Transverse colon (tissue), 4 donors: ENCODE data around the gene NAA80. TPM values are rescaled to one million over a fixed set of nuclear protein-coding genes. Genes with fewer than 3 reads are reported as not detected.

ENCODE experiments used
- DNase-seq: peaks from one replicate; pipeline ENCODE4 v3.0.0-alpha.2; 2019
- H3K27ac ChIP-seq, 4 donors: fragments of 200-600 bp; sonication (generic); 2 replicates each; pipeline ENCODE4 v1.5.1; 2016 to 2018; ENCODE audit warnings: inconsistent platforms in 4 of 4
- H3K27me3 ChIP-seq: fragments of 200-600 bp; sonication (generic); 2 replicates; pipeline ENCODE4 v1.5.1; 2017; ENCODE audit warnings: inconsistent platforms
- H3K36me3 ChIP-seq, 4 donors: fragments of 200-600 bp; sonication (generic); 2 replicates each; pipeline ENCODE4 v1.5.1; 2017 to 2019; ENCODE audit warnings: inconsistent platforms in 4 of 4
- H3K4me1 ChIP-seq, 4 donors: fragments of 200-600 bp; sonication (generic); 2 replicates each; pipeline ENCODE4 v1.5.1; 2017 to 2020; ENCODE audit warnings: inconsistent platforms in 4 of 4
- H3K4me3 ChIP-seq, 4 donors: fragments of 200-600 bp; sonication (generic); 1 replicate in 1 of 4; 2 replicates in 3 of 4; pipeline versions ENCODE4 v1.5.1 to v1.6.1; 2017 to 2019; ENCODE audit warnings: inconsistent platforms in 4 of 4
- H3K9me3 ChIP-seq, 2 donors: fragments of 200-600 bp; sonication (generic); 2 replicates each; pipeline ENCODE4 v1.5.1; 2017 to 2019; ENCODE audit warnings: inconsistent platforms in 2 of 2
- EP300 ChIP-seq: sonication (generic); formaldehyde crosslinking; IDR thresholded peaks from one replicate; pipeline ENCODE4 v1.6.1; 2017; ENCODE audit warnings: antibody characterized with exemption, low read depth
- POLR2A ChIP-seq: fragments of 450-650 bp; IDR thresholded peaks from one replicate; pipeline ENCODE4 v1.6.1; 2016; ENCODE audit warnings: antibody characterized with exemption, mild to moderate bottlenecking, moderate library complexity
- POLR2AphosphoS5 ChIP-seq, 3 donors: sonication (generic); formaldehyde crosslinking; IDR thresholded peaks; one replicate each; pipeline ENCODE4 v1.6.1; 2016; ENCODE audit warnings: antibody characterized with exemption in 3 of 3
- whole genome bisulfite sequencing, 2 donors: methylation state at CpG; one replicate each; pipeline ENCODE4 v1.1.5; 2018; ENCODE audit warnings: low coverage in 1 of 2; 5-methylcytosine and 5-hydroxymethylcytosine counted together
- in situ Hi-C, 4 donors: fragments of 200-750 bp; cut with MboI; loops; one replicate each; pipeline versions ENCODE4 v1.15.0 to v1.15.1; 2017; ENCODE audit warnings: low sequenced_read_pairs in 3 of 4, low pct_ligation_motif_present in 1 of 4, low pct_unique_long_range_greater_than_20kb in 1 of 4
- intact Hi-C: fragments of 100-400 bp; cut with DNase I; formaldehyde crosslinking; loops from one replicate; pipeline ENCODE4 v1.15.1; 2023; ENCODE audit warnings: low total_unique reads
- total RNA-seq, 4 donors: library from RNA; depleted of rRNA; stranded (reverse); fragments of >200 nt; gene quantifications; one replicate each; pipeline ENCODE4 v1.1.0, GENCODE V29; 2016
- TF ChIP-seq, protein P1 (sequence below), 5 experiments: fragments of 200-600 bp in 3 of 5; fragments of 450-650 bp in 2 of 5; sonication (generic) in 3 of 5; IDR thresholded peaks; 1 replicate in 2 of 5; 2 replicates in 3 of 5; pipeline ENCODE4 v1.5.1; 2016 to 2017; ENCODE audit warnings: antibody characterized with exemption in 5 of 5, inconsistent platforms in 3 of 5, mild to moderate bottlenecking in 2 of 5, moderate library complexity in 1 of 5

NAA80 gene
- total RNA-seq, 4 donors from 2014 or later = 5.2 to 13.0 (median 7.8) TPM

DNA sequence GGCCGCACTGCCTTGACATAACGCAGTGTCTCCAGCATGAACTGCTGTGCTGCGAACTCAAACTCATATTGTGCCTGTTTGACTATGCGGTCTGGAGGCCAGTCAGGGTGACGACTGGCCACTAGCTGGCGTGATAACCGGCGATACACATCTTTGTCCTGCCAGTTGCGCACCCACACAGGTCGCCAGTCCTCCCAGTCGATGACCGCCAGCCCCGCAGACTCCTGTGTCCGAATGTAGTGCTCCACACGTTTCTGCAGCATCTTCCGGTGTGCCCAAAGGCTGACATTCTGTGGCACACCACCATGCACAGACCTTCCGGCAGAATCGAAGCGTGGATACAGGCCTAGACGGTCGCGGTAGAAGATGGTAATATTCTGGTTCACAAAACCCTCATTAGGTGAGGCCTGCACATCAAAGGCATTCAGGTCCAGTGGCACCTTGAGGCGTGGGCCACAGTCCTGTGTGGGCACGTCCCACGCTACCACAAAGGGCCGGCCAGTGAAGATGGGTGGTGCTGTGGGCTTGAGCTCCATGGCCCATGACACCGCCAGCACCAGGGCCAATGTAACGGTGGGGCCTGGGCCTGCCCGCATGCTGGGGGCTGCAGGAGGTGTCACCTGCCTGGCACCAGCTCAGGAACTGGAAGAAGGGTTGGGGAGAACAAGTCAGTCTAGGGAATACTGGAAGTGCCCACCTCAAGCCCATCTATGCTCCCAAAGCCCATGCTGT lies 20.9 kb upstream of the NAA80 start:
- 89% methylated on average over 27 of the region's 29 CpGs; no CpG with 5 or more reads in 1 of the 2 donors for WGBS, 2 donors
- Histone ChIP-seq H3K27me3 (no peaks in the 10 kb centered on the region), H3K36me3 (no peaks in the 10 kb centered on the region), H3K4me3 (peak overlapping the region; percentile 67 to 76 (median 74)), H3K4me1 (peaks cover 35 to 69% (median 60%) of the 10 kb centered on the region in 4 donors), H3K9me3 (no peaks in the 10 kb centered on the region), H3K27ac (peak overlapping the region; percentile 92 to 94 (median 92))
- no peak for DNase-seq
- no peak for TF ChIP-seq POLR2AphosphoS5 (IDR thresholded peaks at IDR 0.05)
- TF ChIP-seq, protein P1, sequence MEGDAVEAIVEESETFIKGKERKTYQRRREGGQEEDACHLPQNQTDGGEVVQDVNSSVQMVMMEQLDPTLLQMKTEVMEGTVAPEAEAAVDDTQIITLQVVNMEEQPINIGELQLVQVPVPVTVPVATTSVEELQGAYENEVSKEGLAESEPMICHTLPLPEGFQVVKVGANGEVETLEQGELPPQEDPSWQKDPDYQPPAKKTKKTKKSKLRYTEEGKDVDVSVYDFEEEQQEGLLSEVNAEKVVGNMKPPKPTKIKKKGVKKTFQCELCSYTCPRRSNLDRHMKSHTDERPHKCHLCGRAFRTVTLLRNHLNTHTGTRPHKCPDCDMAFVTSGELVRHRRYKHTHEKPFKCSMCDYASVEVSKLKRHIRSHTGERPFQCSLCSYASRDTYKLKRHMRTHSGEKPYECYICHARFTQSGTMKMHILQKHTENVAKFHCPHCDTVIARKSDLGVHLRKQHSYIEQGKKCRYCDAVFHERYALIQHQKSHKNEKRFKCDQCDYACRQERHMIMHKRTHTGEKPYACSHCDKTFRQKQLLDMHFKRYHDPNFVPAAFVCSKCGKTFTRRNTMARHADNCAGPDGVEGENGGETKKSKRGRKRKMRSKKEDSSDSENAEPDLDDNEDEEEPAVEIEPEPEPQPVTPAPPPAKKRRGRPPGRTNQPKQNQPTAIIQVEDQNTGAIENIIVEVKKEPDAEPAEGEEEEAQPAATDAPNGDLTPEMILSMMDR (IDR thresholded peaks at IDR 0.05) = no peak
- TF ChIP-seq EP300 = no peak
- TF ChIP-seq POLR2A = no peak
- in situ Hi-C loops (no loop called here), intact Hi-C loops (no loop called here)

DNA sequence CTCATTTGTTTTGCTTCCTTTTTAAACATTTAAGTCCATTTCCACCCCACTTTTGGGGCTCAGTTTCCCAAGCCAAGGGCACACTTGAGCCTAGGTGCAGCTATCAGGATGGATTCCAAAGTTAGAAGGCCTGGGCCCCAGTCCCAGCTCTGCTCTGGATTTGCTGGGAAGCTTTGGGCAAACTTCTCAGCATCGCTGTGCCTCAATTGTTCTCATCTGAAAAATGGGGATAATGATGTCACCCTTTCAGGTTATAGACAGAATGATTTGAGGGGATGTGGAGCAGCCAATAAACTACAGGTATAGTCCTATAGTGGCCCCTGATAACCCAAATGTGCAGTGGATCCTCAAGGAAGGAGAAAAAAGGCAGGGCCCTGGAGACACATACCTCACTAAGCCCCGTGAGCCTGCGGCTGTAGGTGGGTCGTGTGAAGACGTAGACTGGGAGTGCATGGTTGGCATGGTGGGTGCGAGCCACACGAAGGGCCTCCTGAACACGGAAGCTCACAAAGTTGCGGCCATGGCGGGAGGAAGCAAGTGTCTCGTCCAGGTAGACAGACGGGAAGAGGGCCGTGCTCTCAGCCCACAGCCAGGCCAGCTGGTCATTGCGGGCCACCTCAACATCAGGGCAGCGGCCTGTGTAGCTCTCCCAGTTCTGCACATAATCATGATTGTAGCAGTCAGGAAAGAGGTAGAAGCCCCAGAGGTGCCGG lies 20.1 kb upstream of the NAA80 start:
- in situ Hi-C loops = no loop called here
- TF ChIP-seq EP300 = no peak
- no peak for TF ChIP-seq POLR2AphosphoS5 (IDR thresholded peaks at IDR 0.05)
- TF ChIP-seq POLR2A = no peak
- TF ChIP-seq, protein P1 (IDR thresholded peaks at IDR 0.05) = no peak
- peak overlapping the region in 1 of 4 donors; percentile 5 for H3K4me3 ChIP-seq

DNA sequence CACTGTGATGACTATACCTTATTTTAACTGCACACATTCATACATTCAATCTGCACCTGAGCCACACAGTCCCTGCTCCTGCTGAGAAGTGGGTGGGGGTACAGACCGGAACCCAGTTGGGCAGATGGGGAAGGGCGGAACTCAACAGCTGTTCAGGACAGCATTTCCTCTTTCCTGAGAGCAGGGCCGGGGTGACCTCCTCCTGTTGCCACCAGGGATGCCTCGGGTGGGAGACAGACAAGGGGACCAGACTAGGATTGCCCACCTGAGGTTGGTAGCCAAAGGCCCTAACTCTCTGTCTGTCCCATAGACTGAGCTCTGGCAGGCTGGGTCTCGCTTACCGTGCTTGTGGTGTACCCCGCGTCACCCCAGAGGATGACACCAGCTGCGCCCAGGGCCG lies 19.4 kb upstream of the NAA80 start:
- no peak for TF ChIP-seq POLR2AphosphoS5 (IDR thresholded peaks at IDR 0.05)
- TF ChIP-seq, protein P1 (IDR thresholded peaks at IDR 0.05) = no peak
- no peak for TF ChIP-seq EP300
- TF ChIP-seq POLR2A = no peak
- Histone ChIP-seq H3K9me3 (no peaks in the 10 kb centered on the region), H3K4me3 (peak overlapping the region in 1 of 4 donors; percentile 5), H3K36me3 (no peaks in the 10 kb centered on the region), H3K27me3 (no peaks in the 10 kb centered on the region), H3K27ac (peak overlapping the region; percentile 81 to 89 (median 85)), H3K4me1 (peaks cover 35 to 60% (median 56%) of the 10 kb centered on the region in 4 donors)
- intact Hi-C loops = no loop called here
- WGBS, 2 donors = 89% methylated on average over 10 of the region's 10 CpGs; no CpG with 5 or more reads in 1 of the 2 donors
- in situ Hi-C loops = no loop called here
- no peak for DNase-seq

More for the DNA sequence above, 20.1 kb upstream of the NAA80 start:
- H3K27ac ChIP-seq = peak overlapping the region in 3 of 4 donors; percentile 84 to 89 (median 86)
- peaks cover 35 to 67% (median 58%) of the 10 kb centered on the region in 4 donors for H3K4me1 ChIP-seq
- no peaks in the 10 kb centered on the region for H3K9me3 ChIP-seq
- WGBS, 2 donors = 89 to 100% methylated on average over 1 to 16 of the region's 16 CpGs
- intact Hi-C loops = no loop called here
- H3K27me3 ChIP-seq = no peaks in the 10 kb centered on the region
- no peak for DNase-seq
- no peaks in the 10 kb centered on the region for H3K36me3 ChIP-seq

DNA sequence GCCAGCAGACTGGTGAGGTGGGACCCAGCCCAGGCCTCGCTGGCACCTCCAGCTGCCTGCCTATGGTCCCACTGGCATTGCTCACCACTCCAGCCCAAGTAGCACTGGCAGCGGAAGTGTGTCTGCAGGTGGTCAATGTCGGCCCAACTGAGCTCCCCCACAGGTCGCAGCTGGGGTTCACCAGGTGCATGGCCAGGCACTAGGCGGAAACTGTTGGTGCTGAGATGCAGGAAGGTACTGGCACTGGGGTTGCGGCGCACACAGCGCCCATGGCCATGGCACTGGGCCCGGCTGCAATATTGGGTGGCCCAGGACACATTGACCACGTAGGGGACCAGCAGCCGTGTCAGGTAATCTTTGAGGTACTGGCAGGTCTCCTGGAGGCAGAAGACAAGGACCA lies 19.0 kb upstream of the NAA80 start:
- DNase-seq = no peak
- Histone ChIP-seq H3K9me3 (no peaks in the 10 kb centered on the region), H3K27ac (peak overlapping the region; percentile 81 to 89 (median 85)), H3K36me3 (no peaks in the 10 kb centered on the region), H3K4me3 (no peak overlapping the region), H3K27me3 (no peaks in the 10 kb centered on the region), H3K4me1 (peaks cover 35 to 59% (median 54%) of the 10 kb centered on the region in 4 donors)
- in situ Hi-C loops (no loop called here), intact Hi-C loops (no loop called here)
- 85% methylated on average over 8 of the region's 11 CpGs; no CpG with 5 or more reads in 1 of the 2 donors for WGBS, 2 donors
- TF ChIP-seq POLR2A (no peak), EP300 (no peak), POLR2AphosphoS5 (IDR thresholded peaks at IDR 0.05) (no peak)
- TF ChIP-seq, protein P1 (IDR thresholded peaks at IDR 0.05) = no peak
